HepG2 (cell line): Measurements from ENCODE around the gene BMAL1. TPM values are rescaled to one million over a fixed set of nuclear protein-coding genes. Genes with fewer than 3 reads are reported as not detected.

Experiments used
- ATAC-seq: fragments of 200-7000 bp; cut with Tn5 transposase; 3 replicates; pipeline ENCODE4 v1.9.1; 2020; ENCODE audit warnings: mild to moderate bottlenecking, moderate library complexity
- BruUV-seq: library from RNA; stranded (reverse); fragments of 400-500 nt; replicated peaks from 2 replicates; lab custom pipeline; 2021; lab: Mats Ljungman, UMichigan
- CTCF ChIA-PET: fragments of 300-600 bp; formaldehyde crosslinking; extraction: SDS; loops from one replicate; lab custom pipeline; 2021; ENCODE audit warnings: low total read pairs, inconsistent platforms, low intra/inter-chr PET ratio; lab: Yijun Ruan, JAX
- POLR2A ChIA-PET: fragments of 350-600 bp; sonication (Branson Sonifier 250); formaldehyde crosslinking; loops from one replicate; lab custom pipeline; 2020; ENCODE audit warnings: antibody characterized with exemption, inconsistent platforms; lab: Yijun Ruan, JAX
- DNase-seq: peaks from one replicate; pipeline ENCODE4 v3.0.0-alpha.2; 2015; ENCODE audit warnings: low spot score
- FAIRE-seq: peaks from 3 replicates; lab custom pipeline; 2011; peaks lifted over from hg19 to GRCh38; lab: Jason Lieb, UNC
- H2AFZ ChIP-seq: one replicate; pipeline ENCODE4 v1.6.1; 2011; ENCODE audit warnings: low read length, inconsistent platforms
- H3K27ac ChIP-seq: fragments of 300-600 bp; 3 replicates; pipeline ENCODE4 v1.8.0; 2011; ENCODE audit warnings: mixed run types, mild to moderate bottlenecking, mixed read lengths, low read length, inconsistent platforms; ENCODE audit not compliant: insufficient read depth; ENCODE audit errors: extremely low read length
- H3K27me3 ChIP-seq, 2 experiments: fragments of 200-600 bp in 1 of 2; 2 replicates in 1 of 2; 3 replicates in 1 of 2; pipeline versions ENCODE4 v1.6.0 to v1.8.0; 2011; ENCODE audit warnings: low read length in 2 of 2, mild to moderate bottlenecking in 2 of 2, moderate library complexity in 2 of 2, inconsistent platforms in 1 of 2; ENCODE audit not compliant: insufficient read depth in 2 of 2, control insufficient read depth in 1 of 2
- H3K36me3 ChIP-seq, 2 experiments: fragments of 200-600 bp in 1 of 2; replicated peaks in 1 of 2; 2 replicates in 1 of 2; 3 replicates in 1 of 2; pipeline versions ENCODE4 v1.5.1 to v1.8.0; 2011; ENCODE audit warnings: low read length in 2 of 2, inconsistent platforms in 1 of 2; ENCODE audit not compliant: insufficient read depth in 2 of 2, control insufficient read depth in 1 of 2
- H3K4me1 ChIP-seq: 2 replicates; pipeline ENCODE4 v1.5.1; 2012; ENCODE audit warnings: low read length, inconsistent platforms; ENCODE audit not compliant: insufficient read depth
- H3K4me2 ChIP-seq: 2 replicates; pipeline ENCODE4 v1.6.0; 2011; ENCODE audit warnings: low read depth, low read length, inconsistent platforms
- H3K4me3 ChIP-seq, 3 experiments: fragments of 200-600 bp in 1 of 3; sonication (generic), shearing (Covaris generic) in 1 of 3; replicated peaks in 1 of 3; 2 replicates each; pipeline ENCODE4 v1.5.1; 2011 to 2016; ENCODE audit warnings: low read length in 3 of 3, inconsistent platforms in 2 of 3, low read depth in 2 of 3, mild to moderate bottlenecking in 2 of 3, control low read depth in 1 of 3, mixed read lengths in 1 of 3; ENCODE audit not compliant: insufficient read depth in 1 of 3
- H3K79me2 ChIP-seq: one replicate; pipeline ENCODE4 v1.6.1; 2011; ENCODE audit warnings: low read length, inconsistent platforms; ENCODE audit not compliant: insufficient read depth
- H3K9ac ChIP-seq: 2 replicates; pipeline ENCODE4 v1.6.0; 2011; ENCODE audit warnings: mild to moderate bottlenecking, low read depth, low read length, inconsistent platforms; ENCODE audit not compliant: insufficient read depth
- H3K9me3 ChIP-seq: 2 replicates; pipeline ENCODE4 v1.5.1; 2012; ENCODE audit warnings: mild to moderate bottlenecking, low read length
- H4K20me1 ChIP-seq: 2 replicates; pipeline ENCODE4 v1.6.0; 2011; ENCODE audit warnings: inconsistent platforms, mild to moderate bottlenecking, low read length, moderate library complexity; ENCODE audit not compliant: insufficient read depth
- FOXK2 ChIP-seq: fragments of 450-650 bp; IDR thresholded peaks from 2 replicates; pipeline ENCODE4 v1.6.1; 2016
- KLF13 ChIP-seq: sonication (generic); formaldehyde crosslinking; IDR thresholded peaks from 2 replicates; pipeline ENCODE4 v1.4.0; 2020; ENCODE audit warnings: mild to moderate bottlenecking, missing genetic modification reagents
- PPARG ChIP-seq: conservative IDR thresholded peaks from 2 replicates; pipeline ENCODE4 v1.6.1; 2016; ENCODE audit warnings: missing biosample characterization, missing genetic modification reagents
- TMF1 ChIP-seq: sonication (generic); formaldehyde crosslinking; IDR thresholded peaks from 2 replicates; pipeline ENCODE4 v1.8.1; 2022; ENCODE audit warnings: low read depth, missing genetic modification reagents
- ZBTB3 ChIP-seq: sonication (generic); formaldehyde crosslinking; IDR thresholded peaks from 2 replicates; pipeline ENCODE4 v1.4.0; 2020; ENCODE audit warnings: low read depth, mild to moderate bottlenecking, moderate library complexity, missing genetic modification reagents, borderline replicate concordance
- WGBS: methylation state at CpG from one replicate; pipeline ENCODE4 v1.1.6; 2017; ENCODE audit warnings: low lambda C conversion rate; 5-methylcytosine and 5-hydroxymethylcytosine counted together
- in situ Hi-C: cut with HindIII; loops from 2 replicates; pipeline ENCODE4 v1.10.0; 2017; ENCODE audit warnings: low pct_unique_long_range_greater_than_20kb; ENCODE audit not compliant: extremely low pct_ligation_motif_present
- intact Hi-C: fragments of 100-400 bp; cut with micrococcal nuclease; formaldehyde crosslinking; loops from one replicate; pipeline ENCODE4 v1.10.0; 2022; ENCODE audit not compliant: unreplicated experiment
- polyA plus RNA-seq, 8 experiments: library from polyadenylated mRNA; depleted of rRNA in 3 of 8; stranded (reverse) in 7 of 8; unstranded in 1 of 8; fragments of >200 nt; fragmentation: Illumina TruSeq in 4 of 8; extraction: Trizol in 4 of 8; gene quantifications; 2 replicates each; pipeline versions ENCODE4 v1.2.1 to v1.2.3, GENCODE V29; 2011 to 2016; ENCODE audit warnings: low read depth in 4 of 8, missing spikeins in 1 of 8, mixed read lengths in 1 of 8; ENCODE audit not compliant: insufficient read depth in 1 of 8
- total RNA-seq, 5 experiments: library from RNA; depleted of rRNA; stranded (reverse); fragments of >200 nt; fragmentation: Illumina TruSeq; extraction: Trizol; gene quantifications; 2 replicates each; pipeline ENCODE4 v1.2.3, GENCODE V29; 2016; ENCODE audit warnings: low read depth in 1 of 5
- TF ChIP-seq, protein P1 (sequence below): IDR thresholded peaks from 2 replicates; pipeline ENCODE4 v1.6.1; 2016; ENCODE audit warnings: low read depth
- TF ChIP-seq, protein P2 (sequence below): sonication (generic); formaldehyde crosslinking; IDR thresholded peaks from 2 replicates; pipeline ENCODE4 v1.4.0; 2020; ENCODE audit warnings: low read depth, mild to moderate bottlenecking, missing genetic modification reagents
- TF ChIP-seq, protein P3 (sequence below): sonication (generic); formaldehyde crosslinking; IDR thresholded peaks from 2 replicates; pipeline ENCODE4 v1.4.0; 2020; ENCODE audit warnings: mild to moderate bottlenecking, missing genetic modification reagents

Gene BMAL1
- total and polyA plus RNA-seq, 2 of the 13 experiments (the other 11 are each of a cell fraction or from before 2014, with no cell fraction given), result 4.5 to 4.8 TPM

DNA sequence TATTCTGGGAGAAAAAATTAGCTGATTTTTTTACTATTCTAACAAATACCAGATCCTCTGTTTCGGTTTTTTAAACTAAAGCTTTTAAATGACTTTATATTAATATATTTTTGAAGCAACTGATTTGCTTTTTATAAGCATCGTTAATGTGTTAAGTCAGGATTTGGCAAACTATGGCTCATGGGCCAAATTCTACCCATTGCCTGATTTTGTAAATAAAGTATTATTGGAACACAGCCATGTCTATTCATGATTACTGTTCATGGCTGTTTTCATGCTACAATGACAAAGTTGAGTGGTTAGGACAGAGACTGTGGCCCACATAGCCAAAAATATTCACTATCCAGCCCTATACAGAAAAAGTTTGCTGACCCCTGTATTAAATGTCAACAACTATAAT lies 155.8 kb downstream of the BMAL1 start:
- POLR2A ChIA-PET, result no interaction called here
- no peak for FAIRE-seq

More for the DNA sequence above, 155.8 kb downstream of the BMAL1 start:
- ATAC-seq (no peak), DNase-seq (no peak)
- BruUV-seq, result no TSS peak
- intact Hi-C loops (no loop called here), in situ Hi-C loops (no loop called here)
- Histone ChIP-seq H3K79me2 (no peaks in the 10 kb centered on the region), H4K20me1 (no peaks in the 10 kb centered on the region), H3K9ac (no peak overlapping the region), H3K9me3 (peaks cover 14% of the 10 kb centered on the region), H3K4me3 (no peak overlapping the region), H3K36me3 (no peaks in the 10 kb centered on the region), H3K27me3 (no peaks in the 10 kb centered on the region), H2AFZ (no peak overlapping the region), H3K27ac (no peak overlapping the region), H3K4me2 (no peak overlapping the region), H3K4me1 (no peaks in the 10 kb centered on the region)
- CTCF ChIA-PET, result no interaction called here
- 95% methylated on average over 2 of the region's 2 CpGs for WGBS
- TF ChIP-seq KLF13 (CRISPR knock-in tag), result no peak
- no peak for TF ChIP-seq TMF1 (CRISPR knock-in tag)
- no peak for TF ChIP-seq PPARG (CRISPR knock-in tag)
- no peak for TF ChIP-seq ZBTB3 (CRISPR knock-in tag)
- TF ChIP-seq, protein P1, sequence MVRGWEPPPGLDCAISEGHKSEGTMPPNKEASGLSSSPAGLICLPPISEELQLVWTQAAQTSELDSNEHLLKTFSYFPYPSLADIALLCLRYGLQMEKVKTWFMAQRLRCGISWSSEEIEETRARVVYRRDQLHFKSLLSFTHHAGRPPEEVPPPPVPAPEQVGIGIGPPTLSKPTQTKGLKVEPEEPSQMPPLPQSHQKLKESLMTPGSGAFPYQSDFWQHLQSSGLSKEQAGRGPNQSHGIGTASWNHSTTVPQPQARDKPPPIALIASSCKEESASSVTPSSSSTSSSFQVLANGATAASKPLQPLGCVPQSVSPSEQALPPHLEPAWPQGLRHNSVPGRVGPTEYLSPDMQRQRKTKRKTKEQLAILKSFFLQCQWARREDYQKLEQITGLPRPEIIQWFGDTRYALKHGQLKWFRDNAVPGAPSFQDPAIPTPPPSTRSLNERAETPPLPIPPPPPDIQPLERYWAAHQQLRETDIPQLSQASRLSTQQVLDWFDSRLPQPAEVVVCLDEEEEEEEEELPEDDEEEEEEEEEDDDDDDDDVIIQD (CRISPR knock-in tag), result no peak
- TF ChIP-seq, protein P2, sequence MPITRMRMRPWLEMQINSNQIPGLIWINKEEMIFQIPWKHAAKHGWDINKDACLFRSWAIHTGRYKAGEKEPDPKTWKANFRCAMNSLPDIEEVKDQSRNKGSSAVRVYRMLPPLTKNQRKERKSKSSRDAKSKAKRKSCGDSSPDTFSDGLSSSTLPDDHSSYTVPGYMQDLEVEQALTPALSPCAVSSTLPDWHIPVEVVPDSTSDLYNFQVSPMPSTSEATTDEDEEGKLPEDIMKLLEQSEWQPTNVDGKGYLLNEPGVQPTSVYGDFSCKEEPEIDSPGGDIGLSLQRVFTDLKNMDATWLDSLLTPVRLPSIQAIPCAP, result no peak
- TF ChIP-seq, protein P3, sequence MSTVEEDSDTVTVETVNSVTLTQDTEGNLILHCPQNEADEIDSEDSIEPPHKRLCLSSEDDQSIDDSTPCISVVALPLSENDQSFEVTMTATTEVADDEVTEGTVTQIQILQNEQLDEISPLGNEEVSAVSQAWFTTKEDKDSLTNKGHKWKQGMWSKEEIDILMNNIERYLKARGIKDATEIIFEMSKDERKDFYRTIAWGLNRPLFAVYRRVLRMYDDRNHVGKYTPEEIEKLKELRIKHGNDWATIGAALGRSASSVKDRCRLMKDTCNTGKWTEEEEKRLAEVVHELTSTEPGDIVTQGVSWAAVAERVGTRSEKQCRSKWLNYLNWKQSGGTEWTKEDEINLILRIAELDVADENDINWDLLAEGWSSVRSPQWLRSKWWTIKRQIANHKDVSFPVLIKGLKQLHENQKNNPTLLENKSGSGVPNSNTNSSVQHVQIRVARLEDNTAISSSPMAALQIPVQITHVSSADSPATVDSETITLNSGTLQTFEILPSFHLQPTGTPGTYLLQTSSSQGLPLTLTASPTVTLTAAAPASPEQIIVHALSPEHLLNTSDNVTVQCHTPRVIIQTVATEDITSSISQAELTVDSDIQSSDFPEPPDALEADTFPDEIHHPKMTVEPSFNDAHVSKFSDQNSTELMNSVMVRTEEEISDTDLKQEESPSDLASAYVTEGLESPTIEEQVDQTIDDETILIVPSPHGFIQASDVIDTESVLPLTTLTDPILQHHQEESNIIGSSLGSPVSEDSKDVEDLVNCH (CRISPR knock-in tag), result no peak
- TF ChIP-seq FOXK2, result no peak
